Hippocampal formation (tissue), 2 donors: ENCODE measurements around the gene DYNC2LI1.

ENCODE experiments used
- DNase-seq, 2 donors: peaks; one replicate each; lab custom pipeline; 2025; lab: John Stamatoyannopoulos, UW

Gene DYNC2LI1

DNA sequence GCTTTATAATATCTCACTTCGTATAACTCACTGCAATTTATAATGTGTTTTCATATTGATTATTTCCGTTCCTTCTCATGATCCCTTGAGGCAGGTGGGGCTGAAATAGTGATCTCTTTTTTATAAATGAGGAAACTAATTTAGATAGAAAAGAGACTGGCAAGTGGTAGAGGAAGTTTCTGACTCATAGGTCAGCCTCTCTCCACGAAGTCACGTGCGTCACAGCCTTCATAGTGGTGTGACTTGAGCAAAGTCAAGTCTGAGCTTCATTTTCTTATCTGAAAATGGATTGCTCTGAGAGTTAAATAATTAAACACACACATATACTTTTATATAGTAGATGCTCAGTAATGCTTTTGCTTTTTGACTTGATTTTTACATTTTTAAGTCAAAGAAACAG is 44.9 kb downstream of the DYNC2LI1 start:
- DNase-seq, result no peak

- DNase-seq, result no peak
Measured at GRCh38 chr2:43819491-43820163, 45.8 kb downstream of the DYNC2LI1 start.

DNA sequence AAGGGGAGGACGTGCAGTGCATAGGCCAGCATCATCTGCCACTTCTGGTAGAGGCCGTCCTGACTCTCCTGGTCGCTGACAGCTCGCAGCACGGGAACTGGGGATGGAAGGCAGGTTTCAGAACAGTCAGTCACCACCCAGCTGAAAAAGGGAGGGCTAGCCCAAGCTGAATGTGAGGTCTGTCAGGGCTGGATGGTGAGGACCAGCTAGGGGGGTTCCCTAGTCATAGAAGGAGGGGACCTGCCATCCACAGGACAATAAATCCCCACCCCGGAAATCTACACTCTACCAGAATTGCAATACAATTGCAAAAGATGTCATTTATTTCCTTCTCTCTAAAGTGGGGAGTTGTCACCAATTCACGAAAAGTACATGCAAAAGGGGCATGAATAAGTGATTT is 49.0 kb downstream of the DYNC2LI1 start:
- DNase-seq, result no peak

DNA sequence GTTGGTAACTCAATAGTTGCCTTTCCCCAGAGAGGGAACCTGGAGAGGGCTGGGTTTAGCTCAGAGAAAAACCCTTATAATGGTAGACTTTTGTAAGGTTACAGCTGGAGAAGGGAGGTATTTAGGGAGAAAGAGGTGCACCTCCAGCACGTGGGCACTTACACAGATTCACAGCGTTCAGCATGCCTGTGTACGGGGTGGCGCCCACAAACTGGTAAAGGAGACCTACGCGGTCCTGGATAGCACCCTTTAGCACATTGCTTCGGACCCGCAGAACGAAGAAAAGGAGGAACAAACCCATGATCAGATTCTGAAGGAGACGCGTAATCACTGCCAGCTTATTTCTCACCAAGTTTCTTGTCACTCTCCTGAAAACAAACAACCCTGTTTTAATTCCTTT is 49.9 kb downstream of the DYNC2LI1 start:
- no peak for DNase-seq

DNA sequence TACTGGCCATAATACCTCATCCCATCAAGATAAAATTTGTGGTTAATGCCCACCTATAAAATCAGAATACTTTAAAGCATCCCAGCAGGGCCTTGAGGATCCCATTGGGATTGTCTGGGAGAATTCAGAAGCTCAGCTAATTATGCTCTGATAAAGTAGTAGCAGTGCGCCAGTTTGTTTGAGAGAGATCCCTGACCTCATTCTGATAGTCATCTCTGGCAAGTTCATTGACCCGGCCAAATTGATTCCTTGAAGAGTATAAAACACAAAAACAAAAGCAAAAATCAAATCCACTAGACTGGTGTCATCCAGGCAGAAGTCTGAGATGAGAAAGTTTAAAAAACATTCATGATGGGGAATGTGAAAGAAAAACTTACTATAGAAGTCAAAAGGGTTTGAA is 50.7 kb downstream of the DYNC2LI1 start:
- DNase-seq, result no peak

GRCh38 chr2:43824951-43825493 is 51.2 kb downstream of the DYNC2LI1 start:
- no peak for DNase-seq

DNA sequence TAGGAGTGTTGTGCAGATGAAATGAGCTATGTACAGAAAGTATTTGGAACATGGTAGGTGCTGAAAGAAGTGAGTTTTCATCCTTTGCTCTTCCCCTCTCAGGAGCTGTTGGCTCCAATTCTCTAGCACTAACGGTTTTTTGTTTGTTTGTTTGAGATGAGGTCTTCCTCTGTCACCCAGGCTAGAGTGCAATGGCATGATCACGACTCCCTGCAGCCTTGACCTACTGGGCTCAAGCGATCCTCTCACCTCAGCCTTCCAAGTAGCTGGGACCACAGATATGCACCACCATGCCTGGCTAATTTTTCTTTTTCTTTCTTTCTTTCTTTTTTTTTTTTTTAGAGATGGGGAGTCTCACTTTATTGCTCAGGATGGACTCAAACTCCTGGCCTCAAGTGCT is 52.0 kb downstream of the DYNC2LI1 start:
- DNase-seq, result no peak

GRCh38 chr2:43826305-43827250 is 52.7 kb downstream of the DYNC2LI1 start:
- DNase-seq, result no peak

GRCh38 chr2:43831543-43832294 is 57.9 kb downstream of the DYNC2LI1 start:
- no peak for DNase-seq

- DNase-seq, result no peak
Measured at GRCh38 chr2:43832457-43832856, 58.6 kb downstream of the DYNC2LI1 start.

DNA sequence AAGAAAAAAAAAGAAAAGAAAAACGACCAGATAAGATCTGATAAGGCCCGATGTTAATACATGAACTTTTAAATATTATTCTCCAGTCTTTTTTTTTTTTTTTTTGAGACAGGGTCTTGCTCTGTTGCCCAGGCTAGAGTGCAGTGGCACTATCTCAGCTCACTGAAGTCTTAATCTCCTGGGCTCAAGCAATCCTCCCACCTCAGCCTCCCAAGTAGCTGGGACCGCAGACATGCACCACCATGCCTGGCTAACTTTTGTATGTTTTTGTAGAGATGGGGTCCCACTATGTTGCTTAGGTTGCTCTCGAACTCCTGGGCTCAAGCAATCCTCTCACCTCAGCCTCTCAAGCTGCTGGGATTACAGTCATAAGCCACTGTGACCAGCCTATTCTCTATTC is 63.2 kb downstream of the DYNC2LI1 start:
- DNase-seq, result no peak

DNA sequence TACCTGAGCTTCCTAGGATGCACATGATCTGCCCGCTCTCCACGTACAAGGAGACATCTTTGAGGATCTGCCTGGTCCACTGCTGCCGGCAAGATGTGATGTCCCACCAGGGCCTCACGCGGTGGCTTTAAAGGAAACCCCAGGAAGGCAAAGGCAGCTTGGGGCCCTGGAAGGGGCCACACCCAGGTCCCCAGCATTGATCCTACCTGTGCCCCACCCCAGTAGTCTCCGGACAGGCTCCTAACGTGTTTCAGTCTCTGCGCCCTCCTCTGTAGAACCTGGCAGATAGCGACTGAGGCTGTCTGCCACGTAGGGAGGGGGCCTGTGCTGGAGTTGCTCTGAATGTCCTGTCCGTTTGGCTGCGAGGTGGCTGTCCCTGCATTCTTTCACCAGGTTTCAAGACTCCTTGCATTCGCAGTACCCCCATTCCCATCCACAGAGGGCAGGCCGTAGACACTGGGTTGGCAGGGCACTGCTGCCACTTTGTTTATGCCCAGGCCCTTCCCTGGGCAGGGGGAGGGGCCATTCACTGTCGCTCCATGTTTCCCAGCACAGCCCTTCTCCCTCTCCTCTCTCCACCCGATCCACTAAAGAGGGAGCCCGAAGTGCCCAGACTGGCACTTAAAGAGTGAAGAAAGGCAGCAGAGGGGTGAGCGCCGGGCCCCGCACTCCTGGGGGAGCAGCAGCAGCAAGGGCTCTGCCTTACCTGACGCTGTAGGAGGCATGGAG is 64.2 kb downstream of the DYNC2LI1 start:
- no peak for DNase-seq

- DNase-seq, result no peak
Measured at GRCh38 chr2:43838560-43839267, 64.9 kb downstream of the DYNC2LI1 start, which contains the start of the genes ABCG5 and ABCG8. ABCG5 (minus strand) TSS chr2:43838839; CDS start chr2:43838679, 160 bp downstream. ABCG8 (plus strand) TSS chr2:43838971; CDS start chr2:43839054, 83 bp downstream.

DNA sequence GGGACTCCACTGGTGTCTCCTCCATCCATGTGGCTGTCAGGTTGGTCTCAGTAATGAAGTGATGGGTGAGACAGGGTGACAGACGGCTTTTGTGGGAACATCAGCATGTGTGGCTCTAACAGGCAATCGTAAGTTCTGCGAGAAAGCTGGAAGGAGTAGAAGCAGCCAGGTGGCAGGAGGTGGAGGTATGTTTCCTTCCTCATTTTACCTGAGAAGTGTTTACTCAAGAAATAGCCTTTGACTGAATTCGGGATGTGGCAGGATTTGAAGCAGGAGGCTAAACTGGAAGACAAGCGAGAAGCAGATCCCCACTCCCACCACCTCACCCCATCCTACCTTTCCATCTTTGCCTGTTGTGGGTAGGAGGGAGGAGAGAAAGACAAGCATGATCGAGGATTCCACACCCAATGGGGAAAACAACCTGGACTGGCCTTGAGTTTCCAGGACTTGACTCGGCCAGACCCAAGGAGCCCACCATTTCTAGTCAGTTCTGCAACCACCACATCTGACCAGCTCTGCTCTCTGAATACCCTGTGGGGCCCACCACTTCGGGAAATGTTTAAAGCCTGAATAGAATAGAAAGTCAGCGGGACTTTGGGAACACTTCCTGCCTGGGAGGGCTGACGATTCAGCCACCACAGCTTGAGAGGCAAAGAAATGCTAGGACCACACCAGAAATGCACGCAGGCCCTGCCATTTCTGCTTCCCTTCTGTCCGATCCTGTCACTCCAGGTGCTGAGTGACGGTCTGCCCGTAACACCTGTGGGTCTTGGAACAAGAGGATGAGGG is 66.1 kb downstream of the DYNC2LI1 start:
- DNase-seq, result no peak

GRCh38 chr2:43840965-43841364 is 67.1 kb downstream of the DYNC2LI1 start:
- no peak for DNase-seq

DNA sequence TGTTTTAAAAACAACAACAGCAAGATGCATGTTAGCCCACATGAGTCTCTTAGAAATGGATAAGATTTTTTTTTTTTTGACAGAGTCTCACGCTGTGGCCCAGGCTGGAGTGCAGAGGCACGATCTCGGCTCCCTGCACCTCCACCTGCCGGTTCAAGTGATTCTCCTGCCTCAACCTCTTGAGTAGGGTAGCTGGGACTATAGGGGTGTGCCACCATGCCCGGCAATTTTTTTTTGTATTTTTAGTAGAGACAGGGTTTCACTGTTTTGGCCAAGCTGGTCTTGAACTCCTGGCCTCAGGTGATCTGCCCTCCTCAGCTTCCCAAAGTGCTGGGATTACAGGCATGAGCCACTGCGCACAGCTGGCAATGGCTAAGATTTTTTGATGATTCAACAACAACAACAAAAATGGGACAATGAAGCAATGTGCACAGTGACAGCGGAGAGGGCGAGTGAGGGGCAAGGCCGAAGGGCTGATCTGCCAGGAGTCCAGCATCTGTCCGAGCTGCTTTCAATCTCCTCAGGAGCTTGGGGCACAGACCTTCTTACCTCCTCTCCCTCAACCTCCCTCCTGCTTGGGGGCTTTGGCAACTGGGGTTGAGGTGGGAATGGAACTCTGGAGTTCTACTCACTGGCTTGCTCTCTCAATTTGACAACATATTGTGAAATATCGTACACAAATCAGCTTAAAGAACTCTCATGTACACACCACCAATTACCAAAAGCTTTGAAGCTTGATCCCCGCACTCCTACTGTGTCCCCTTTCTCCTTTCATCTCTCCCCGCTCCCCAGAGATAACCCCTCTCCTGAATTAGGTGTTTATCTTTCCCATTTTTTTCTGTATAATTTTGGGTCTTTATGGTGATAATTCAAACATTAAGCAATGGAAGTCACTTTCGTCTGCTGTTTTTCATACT is 68.4 kb downstream of the DYNC2LI1 start:
- no peak for DNase-seq

DNA sequence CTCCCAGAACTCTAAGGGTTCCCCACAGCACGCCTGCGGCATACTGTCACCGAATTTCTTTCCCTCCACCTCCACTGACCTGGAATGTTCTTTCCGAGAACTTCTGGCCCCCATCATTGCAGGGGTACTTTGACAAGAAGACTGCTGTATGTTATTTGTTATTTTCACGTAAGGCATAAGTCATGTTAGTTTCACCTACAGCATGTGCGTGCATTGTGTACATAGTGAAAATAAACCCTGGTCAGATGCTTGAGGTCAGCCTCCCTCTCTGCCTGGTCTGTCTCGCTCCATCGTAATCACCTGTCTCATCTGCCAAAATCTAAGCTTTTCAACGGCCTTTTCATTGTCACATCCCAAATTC is 69.0 kb downstream of the DYNC2LI1 start:
- no peak for DNase-seq

GRCh38 chr2:43845181-43845580 is 71.3 kb downstream of the DYNC2LI1 start:
- DNase-seq, result no peak
